SK-MEL-5 (cell line): ENCODE data around the gene SALL2. TPM values are rescaled to one million over a fixed set of nuclear protein-coding genes. Genes with fewer than 3 reads are reported as not detected.
"Not testable (repeated sequence)": the region's sequence is repeated elsewhere in the genome, so short reads cannot be mapped to it uniquely, and the experiment has no call there.

Experiments used
- DNase-seq: peaks from one replicate; pipeline ENCODE4 v3.0.0-alpha.2; 2016; ENCODE audit warnings: low read depth, low spot score
- in situ Hi-C: cut with HindIII; loops from 2 replicates; pipeline ENCODE4 v1.10.0; 2016; ENCODE audit warnings: low sequenced_read_pairs, high pct_unique_total_duplicates, low pct_unique_long_range_greater_than_20kb
- polyA plus RNA-seq, 2 experiments: library from polyadenylated mRNA; depleted of rRNA; stranded (reverse); fragments of >200 nt; gene quantifications; 2 replicates each; pipeline ENCODE4 v1.2.3, GENCODE V29; 2015
- total RNA-seq: library from RNA; depleted of rRNA; stranded (reverse); fragments of >200 nt; shearing (Covaris generic); gene quantifications from 2 replicates; pipeline ENCODE4 v1.2.3, GENCODE V29; 2014; rRNA removed

SALL2 gene
- 0.85 and 1.6 TPM in 2 replicates for total RNA-seq
- 2.1 and 2.5 TPM in 2 replicates for polyA plus RNA-seq (2015; cell fraction: cytosol; rRNA removed)
- 0.07 and 2.6 TPM in 2 replicates for polyA plus RNA-seq (2015; cell fraction: nucleus; rRNA removed)

DNA sequence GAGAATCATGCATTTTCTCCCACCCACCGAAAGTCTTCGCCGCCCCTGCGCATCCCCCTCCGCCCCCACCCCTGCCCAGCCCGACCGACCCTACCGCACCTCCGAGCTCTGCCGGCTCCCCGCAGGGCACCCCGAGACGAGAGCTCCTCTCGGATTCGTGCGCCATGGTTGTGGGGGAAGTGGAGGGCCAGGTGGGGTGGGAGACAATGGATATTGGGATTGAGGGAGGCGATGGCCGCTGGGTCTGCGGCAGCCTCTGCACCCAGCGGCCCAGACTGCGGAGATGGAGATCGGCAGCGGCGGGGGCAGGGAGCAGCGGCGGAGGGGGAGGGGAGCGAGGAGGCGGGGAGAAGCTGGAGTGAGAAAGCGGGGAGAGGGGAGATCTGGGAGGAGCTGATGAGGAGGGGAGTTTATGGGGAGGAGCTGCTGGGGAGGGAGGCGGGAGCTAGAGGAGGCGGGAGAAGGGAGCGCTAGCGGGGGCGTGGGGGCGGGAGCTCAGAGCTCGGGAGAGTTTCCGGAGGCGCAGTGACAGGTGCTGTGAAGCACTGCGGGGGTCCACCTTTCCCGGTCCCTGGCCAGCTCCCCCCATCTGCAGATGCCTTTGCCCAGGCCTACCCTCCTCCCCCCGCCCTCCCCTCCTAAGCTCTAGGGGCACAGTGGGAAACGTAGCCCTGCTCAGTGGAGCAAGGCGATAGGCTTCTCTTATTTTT lies at the start of gene SALL2:
Gene SALL2 (minus strand): TSS at position 385 of the 710 bp plus-strand sequence. CDS start 219 bp downstream, at position 166.
- DNase-seq = peak; percentile 33
- in situ Hi-C loops = no loop called here

DNA sequence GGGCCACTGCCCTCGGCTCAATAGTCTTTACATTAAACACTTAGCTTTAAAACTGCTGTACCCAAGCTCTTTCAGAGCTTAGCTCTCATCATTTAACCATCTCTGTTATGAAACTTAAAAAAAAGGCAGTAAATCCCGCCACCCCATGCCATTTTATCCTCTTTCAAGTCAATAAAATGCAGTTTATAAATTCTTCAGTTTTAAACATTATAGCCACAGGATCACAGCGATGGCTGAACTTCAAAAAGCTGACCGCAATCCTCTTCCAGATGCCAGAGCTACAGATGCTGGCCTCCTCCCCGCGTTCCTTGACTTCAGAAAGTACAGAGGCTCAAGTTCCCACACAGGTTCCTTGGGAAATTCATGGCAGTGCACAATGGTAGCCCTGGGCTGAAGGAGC lies 49.5 kb upstream of the SALL2 start:
- DNase-seq = no peak
- in situ Hi-C loops = no loop called here

DNA sequence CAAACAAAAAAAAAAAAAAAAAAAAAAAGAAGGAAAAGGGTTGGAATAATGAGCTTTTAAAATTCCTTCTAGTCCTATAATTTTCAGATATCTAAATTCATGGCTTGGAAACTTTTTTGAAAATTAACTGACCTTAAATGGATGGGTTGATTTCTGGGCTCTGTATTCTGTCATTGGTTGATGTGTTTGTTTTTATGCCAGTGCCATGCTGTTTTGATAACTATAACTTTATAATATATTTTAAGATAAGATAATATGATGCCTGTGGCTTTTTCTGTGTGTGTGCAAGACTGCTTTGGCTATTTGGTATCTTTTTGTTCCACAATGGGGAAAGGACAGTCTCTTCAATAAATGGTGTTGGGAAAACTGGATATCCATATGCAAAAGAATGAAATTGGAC lies 46.5 kb upstream of the SALL2 start:
- in situ Hi-C loops = no loop called here
- DNase-seq = no peak

DNA sequence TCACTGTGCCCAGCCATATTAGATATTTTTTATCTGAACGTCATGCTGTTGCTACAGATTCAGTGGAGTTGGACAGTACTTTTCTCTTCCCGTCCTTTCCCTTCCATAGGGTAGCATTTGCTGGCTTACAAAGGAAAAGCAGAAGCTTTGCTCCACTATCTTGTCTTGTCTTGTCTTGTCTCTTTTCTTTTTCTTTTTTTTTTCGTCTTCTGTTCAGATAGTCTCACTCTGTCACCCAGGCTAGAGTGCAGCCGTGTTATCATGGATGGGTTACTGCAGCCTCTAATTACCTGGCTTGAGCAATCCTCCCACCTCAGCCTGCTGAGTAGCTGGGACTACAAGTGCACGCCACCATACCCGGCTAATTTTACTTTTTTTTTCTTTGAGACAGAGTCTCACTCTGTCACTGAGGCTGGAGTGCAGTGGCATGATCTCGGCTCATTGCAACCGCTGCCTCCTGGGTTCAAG lies 32.6 kb upstream of the SALL2 start:
- DNase-seq = no peak
- in situ Hi-C loops = no loop called here

DNA sequence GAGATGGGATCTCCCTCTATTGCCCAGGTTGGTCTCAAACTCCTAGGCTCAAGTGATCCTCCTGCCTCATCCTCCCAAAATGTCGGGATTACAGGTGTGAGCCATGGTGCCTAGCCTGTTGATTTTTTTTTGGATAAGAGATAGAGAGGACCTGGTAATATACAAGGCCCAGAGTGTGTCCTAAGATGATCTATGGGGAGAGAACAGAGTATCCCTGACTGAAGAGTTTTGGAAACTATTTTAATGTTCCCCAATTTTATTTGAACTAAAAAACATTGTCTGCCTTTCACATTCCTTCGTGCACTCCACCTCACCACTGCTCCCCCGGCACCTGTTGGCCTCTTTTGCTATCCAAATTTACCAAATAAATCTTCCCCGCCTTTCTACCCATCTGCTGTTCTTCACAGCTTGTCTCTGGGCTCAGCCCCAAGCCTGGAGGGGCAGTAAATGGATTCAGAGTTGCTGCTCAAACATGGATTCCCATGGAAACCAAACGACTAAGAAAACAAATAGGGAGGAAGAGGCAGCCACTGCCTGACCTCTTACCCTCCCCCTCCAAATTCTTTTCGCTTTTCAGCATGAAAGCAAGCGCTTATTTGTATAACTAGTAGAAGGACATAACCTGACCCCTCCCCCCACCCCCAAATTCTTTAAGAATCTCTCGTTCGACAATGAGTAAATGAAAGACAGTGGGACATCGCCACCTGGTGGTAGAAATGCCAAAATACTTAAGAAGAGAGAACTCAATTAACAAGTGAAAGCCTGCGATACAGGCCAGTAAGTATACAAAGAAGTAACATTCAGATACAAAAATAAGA lies 31.1 kb upstream of the SALL2 start:
- in situ Hi-C loops = no loop called here
- peak; percentile 87 for DNase-seq

DNA sequence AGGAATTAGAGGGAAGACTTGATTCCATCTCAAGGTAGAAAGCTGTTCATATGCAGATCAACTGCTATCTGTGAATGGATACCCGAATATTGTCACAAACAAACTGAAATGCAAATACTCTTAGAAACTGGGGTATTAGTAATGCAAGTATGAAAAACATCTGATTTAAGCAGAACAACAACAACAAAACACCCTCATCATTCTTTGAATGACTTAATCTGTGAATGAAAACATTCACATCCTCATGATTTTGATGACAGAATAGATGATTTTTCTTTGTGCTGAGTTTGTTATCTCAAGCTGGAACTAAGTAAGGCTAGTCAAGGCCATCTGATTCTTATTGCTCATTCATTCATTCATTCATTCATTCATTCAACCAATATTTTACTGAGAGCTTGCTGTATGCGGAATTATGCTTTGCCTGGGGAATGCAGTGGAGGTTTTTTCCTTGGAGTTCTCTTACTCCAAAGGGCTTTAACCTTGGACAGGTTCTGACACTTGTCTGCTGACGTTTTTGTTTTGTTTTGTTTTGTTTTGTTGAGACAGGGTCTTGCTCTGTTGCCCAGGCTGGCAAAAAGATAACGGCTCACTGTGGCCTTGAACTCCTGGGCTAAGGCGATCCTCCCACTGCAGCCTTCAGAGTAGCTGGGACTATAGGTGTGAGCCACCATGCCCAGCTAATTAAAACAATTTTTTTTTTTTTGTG lies 30.4 kb upstream of the SALL2 start:
- DNase-seq = no peak
- in situ Hi-C loops = no loop called here

DNA sequence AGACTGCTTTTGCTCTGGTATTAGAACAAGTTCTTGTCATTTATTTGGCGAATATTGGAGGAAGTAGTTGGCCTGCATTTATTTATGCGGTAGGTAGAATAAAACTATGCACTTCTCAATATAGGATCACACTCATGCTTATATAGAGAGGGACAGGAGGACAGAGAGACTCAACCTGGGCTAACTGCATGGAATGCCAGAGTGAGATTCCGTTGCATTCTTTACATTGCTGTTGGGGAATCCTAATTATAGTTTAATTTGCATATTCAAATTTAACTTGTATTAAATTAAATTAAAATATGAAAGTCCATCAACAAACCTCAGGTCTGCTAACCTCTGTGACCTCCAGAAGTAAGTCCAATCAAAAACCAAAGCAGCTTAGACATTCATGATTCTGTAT lies 27.1 kb upstream of the SALL2 start:
- in situ Hi-C loops = no loop called here
- no peak for DNase-seq

DNA sequence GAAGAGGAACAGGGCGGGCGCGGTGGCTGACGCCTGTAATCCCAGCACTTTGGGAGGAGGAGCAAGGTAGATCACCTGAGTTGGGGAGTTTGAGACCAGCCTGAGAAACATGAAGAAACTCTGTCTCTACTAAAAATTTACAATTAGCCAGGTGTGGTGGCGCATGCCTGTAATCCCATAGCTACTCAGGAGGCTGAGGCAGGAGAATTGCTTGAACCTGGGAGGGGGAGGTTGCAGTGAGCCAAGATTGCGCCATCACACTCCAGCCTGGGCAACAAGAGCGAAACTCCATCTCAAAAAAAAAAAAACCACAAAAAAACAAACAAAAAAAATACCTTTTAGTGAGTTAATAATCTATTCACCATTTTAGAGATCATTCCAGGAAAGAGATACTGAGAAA lies 18.4 kb upstream of the SALL2 start:
- in situ Hi-C loops, DNase-seq: not testable (repeated sequence)

DNA sequence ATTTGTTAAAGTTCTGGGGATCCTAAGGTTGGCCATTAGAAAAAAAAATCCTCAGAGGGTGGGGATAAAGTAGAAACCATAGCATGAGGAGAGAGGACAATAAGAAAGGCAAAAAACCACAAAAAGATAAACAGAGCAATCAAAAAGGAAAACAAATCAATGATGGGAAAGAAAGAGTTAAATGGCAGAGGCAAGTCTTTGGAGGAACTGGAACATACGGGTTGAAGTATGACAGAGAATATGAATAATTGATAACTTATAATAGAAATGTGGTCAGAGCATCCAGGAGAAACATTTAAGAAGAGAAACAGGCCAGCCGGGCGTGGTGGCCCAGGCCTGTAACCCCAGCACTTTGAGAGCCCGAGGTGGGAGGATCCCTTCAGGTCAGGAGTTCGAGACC lies 17.8 kb upstream of the SALL2 start:
- in situ Hi-C loops = no loop called here
- no peak for DNase-seq

DNA sequence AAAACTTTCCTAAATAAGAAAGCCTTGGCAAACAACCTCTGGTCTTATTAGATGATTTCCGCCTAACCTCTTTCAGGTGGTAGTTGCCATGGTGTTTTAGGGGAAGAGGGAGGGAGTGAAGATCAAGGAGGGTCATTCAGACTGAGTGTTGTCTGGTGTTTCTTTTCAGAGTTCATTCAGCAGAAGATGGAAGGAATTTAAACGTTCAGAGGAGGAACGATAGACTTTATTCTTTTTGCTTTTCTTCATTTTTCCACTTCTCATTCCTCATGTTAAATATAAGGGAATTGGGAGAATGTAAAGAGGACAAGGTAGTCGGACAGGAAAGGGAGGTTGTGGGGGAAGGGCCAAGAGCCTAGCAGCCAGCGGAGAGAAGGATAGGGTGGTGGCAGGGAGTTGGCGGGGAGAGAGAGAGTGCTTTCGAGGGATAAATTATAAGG lies 17.4 kb upstream of the SALL2 start:
- in situ Hi-C loops = no loop called here
- DNase-seq = no peak

DNA sequence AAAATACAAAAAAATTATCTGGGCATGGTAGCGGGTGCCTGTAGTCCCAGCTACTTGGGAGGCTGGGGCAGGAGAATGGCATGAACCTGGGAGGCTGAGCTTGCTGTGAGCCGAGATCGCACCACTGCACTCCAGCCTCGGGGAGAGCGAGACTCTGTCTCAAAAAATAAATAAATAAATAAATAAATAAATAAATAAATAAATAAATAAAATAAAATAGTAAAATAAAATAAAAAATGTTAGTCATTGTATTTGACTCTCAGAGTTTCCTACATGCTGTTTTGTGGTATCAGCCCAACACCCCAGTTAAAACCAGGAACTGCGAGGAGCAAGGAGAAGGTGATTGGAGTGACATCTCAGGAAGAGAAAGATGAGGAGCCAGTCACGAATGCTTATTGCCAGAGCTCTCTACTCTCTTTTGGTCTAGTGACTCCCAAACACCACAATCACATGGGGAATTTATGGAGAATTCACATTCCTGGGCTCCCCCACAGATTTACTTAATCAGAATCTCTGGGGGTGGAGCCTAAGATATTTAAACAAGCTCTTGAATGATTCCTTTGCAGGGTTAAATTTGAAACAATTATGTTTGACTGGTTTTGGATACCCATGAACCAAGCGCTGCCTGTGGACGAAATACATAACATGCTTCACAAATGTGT lies 15.4 kb upstream of the SALL2 start:
- in situ Hi-C loops = no loop called here
- no peak for DNase-seq

DNA sequence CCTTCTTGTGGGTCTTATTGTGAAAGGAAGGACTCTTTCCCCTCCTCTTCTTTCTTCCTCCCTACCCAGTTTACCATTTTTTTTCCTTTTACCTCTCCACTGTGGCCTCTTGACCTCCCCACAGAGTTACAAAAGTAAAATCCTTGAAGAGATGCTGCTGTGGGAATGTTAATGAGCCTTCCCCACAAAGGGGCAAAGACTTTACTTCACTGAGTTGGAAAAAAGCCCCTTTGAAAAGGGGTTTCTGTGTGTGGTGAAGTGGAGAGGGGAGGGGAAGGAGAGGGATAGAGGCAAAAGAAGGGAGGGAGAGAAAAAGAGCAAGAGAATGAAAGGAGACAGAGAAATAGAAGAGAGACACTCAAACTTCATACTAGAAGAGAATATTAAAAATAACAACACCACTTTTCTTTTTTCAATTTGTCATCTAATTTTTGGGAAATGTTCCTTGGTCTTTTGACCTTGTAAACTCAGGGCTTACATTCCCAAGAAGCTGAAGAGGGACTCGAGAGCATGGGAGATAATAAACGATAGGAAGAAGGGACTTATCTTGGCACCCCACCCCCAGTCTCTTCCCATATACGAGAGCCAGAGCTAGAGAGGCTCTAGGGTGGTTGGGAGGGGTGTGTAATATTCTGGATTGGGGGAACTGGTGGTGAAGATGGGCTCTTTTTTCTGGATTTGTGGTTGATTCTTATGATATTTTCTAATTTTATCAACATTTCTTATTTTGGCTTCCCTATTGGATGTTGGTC lies 13.2 kb upstream of the SALL2 start:
- DNase-seq = no peak
- in situ Hi-C loops = no loop called here

DNA sequence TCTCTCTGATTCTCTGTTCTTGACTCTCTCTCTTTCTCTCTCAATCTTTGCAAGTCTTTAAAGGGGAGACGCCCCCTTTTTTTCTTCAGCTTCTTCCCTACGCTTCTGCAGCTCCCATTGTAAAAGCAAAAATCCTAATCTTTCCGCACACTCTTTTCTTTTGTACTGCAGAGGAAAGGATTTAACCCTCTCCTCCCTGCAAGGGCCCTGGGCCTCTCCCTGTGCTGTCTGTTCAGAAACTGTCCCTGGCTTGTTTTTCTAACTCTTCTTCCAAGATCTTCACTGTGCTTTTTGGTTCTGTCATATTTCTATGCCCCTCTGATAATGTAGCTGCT lies 10.9 kb upstream of the SALL2 start:
- in situ Hi-C loops = no loop called here
- no peak for DNase-seq

DNA sequence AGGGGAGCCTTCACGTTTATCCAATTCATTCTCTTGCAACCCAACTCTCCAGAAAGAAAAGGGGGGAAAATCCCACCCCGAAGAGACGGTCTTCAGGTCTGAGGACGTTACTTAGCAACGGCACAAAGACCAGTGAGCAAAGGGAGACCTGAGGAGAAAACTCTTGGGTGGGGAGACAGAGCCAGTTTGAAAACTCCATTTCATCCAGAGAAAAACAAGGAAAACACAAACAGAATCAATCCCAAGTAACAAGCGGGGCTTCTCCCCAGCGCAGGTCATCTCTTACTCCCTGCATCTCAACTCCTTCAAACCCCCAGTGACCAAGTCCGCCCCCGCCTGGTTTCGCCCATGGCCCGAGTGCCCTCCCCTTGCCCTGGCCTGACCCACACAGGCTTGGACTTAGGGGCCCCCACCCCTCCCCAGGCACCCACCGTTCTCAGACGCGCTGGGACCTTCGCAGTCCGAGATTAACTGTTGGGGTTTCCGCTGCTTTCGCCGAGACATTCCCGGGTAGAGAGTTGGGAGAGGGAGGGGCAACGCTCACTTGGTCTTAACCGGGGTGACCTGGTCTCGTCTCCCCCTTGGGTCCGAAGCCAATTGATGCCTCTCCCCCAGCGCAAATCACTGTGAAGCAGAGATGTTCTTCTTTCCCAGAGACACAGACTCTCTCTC lies 10.4 kb upstream of the SALL2 start:
- in situ Hi-C loops = no loop called here
- DNase-seq = no peak

DNA sequence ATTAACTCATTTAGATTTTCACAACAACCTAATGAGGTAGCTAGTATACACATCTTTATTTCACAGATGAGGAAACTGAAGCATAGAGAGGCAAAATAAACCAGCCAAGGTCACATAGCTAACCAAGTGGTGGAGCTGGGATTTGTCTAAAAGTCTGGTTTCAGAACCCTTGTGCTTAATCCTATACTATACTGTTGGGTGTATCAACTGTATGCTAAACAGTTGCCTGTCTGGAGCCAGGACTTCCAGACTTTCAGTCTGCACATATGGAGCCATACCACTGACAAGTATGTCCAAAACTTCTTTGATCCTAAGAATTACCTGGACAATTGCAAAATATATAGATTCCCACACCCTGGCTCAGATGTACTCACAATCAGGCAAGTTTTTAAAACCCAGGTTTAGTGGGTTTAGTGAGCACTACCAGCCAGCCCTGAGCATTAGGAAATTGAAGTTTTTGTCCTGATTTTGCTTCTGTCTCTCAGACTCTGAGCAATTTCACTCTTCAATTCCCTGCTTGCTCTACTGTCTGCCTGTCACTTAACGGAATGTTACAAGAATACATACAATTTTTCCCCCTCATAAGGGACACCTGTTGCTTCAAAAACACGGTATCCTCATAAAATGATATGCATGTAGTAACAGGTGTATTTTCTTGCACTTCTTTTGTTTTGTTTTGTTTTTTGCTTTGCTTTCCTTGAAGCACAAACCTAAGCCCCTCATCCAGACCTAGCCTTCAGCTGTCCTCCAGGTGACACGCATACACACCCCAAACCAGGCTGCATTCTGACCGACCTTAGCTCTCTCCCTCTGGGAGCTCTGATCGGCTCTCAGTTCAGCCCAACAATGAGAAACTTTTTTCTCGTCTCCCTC lies 9.6 kb upstream of the SALL2 start:
- DNase-seq = no peak
- in situ Hi-C loops = no loop called here

DNA sequence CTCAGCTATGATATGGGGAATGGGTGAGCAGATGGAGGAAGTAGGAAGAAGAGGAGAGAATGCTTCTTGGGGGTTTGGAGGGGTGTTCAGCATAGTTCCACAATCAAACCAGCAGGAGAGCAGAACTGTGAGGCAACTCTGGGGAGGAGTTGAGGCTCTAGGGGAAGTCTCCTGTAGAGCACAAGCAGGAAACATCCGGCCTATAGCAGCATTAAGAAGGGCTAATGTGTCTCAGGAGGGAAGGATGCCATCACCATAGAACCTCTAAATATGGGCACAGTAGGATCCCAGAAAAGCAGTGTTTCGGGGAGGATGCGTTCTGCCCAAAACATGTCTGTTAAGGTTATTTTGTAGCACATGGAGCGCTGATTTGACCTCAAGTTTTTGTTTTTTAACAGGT lies 8.4 kb upstream of the SALL2 start:
- no peak for DNase-seq
- in situ Hi-C loops = no loop called here
